ENCODE results near the gene NEB.
"Not testable (repeated sequence)": the region's sequence is repeated elsewhere in the genome, so short reads cannot be mapped to it uniquely, and the experiment has no call there.

Gene NEB

DNA sequence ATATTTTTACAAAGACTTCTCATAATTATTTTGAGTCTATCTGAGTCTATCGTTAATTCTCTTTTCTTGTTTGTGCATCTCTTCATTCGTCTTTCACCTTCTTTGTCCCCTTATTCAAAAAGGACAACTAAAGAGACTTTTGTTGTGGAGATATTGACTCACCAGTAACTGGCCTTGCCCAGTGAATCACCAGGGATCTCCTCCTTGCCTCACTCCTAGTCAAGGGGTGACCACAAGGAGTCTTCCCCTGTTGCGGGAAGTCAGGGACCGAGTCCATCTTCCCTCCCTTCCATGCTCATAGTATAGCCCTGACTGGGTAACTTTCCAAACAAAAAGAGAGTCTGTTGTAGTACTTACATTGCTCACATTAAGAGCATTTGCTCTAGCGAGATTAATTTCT lies 158.9 kb downstream of the NEB start:
- peak; percentile 3 for DNase-seq (ENCODE audit: low read depth, low spot score)
- no peak overlapping the region for H3K27ac ChIP-seq

- no peak overlapping the region for H3K27ac ChIP-seq
- DNase-seq (ENCODE audit: low read depth, low spot score): no peak
Measured at GRCh38 chr2:151570191-151570590, 164.1 kb downstream of the NEB start.

- no peak overlapping the region for H3K27ac ChIP-seq
- no peak for DNase-seq (ENCODE audit: low read depth, low spot score)
Measured at GRCh38 chr2:151569167-151569566, 165.1 kb downstream of the NEB start.

DNA sequence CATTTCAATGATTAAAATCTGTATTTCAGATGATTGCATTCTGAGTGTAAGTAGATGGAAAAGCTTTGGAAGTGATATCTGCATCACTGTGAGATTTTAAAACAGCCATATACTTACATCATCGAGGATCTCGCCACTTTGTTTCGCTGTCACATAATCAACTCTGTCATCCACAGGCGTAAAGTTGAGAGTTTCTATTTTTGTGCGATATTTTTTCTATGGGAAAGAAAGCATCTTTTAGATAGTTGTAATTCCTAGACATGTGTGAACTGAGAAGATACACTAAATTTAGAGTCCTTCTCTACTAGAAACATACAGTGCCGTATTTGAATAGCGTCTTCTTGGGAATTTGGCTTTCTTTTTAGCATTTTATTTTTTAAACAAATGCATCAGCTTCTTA lies 165.8 kb downstream of the NEB start:
- DNase-seq (ENCODE audit: low read depth, low spot score): no peak
- H3K27ac ChIP-seq: no peak overlapping the region

DNA sequence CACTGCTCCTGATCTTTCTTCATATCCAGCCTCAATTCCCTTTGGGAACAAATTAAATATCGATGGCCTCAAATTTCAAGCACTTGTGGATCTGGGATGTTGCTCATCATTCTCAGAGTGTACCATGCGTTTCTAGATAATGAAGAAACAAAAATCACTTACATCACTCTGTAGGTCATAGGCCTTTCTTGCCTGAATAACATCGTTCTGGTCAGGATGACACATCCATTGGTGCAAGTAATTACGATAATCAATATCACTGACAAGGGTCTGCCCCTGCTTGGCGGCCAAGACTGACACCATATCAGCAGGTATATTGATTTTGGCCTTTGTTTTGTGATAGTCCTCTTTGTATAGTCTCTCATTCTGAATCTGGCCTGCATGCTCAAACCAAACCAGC lies 167.3 kb downstream of the NEB start:
- no peak overlapping the region for H3K27ac ChIP-seq
- no peak for DNase-seq (ENCODE audit: low read depth, low spot score)

GRCh38 chr2:151562398-151562797 lies 171.9 kb downstream of the NEB start:
- no peak overlapping the region for H3K27ac ChIP-seq
- DNase-seq (ENCODE audit: low read depth, low spot score): no peak

GRCh38 chr2:151560289-151560688 lies 174.0 kb downstream of the NEB start:
- H3K27ac ChIP-seq: peak overlapping the region; percentile 30
- DNase-seq (ENCODE audit: low read depth, low spot score): peak; percentile 20

DNA sequence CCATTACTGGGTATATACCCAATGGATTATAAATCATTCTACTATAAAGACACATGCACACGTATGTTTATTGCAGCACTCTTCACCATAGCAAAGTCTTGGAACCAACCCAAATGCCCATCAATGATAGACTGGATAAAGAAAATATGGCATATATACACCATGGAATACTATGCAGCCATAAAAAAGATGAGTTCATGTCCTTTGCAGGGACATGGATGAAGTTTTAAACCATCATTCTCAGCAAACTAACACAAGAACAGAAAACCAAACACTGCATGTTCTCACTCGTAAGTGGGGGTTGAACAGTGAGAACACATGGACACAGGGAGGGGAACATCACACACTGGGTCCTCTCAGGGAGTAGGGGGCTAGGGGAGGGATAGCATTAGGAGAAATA lies 174.8 kb downstream of the NEB start:
- not testable (repeated sequence) for DNase-seq (ENCODE audit: low read depth, low spot score); H3K27ac ChIP-seq

- H3K27ac ChIP-seq; DNase-seq (ENCODE audit: low read depth, low spot score): not testable (repeated sequence)
Measured at GRCh38 chr2:151557883-151558282, 176.4 kb downstream of the NEB start.

GRCh38 chr2:151556121-151556520 lies 178.2 kb downstream of the NEB start:
- no peak overlapping the region for H3K27ac ChIP-seq
- DNase-seq (ENCODE audit: low read depth, low spot score): no peak

- no peak overlapping the region for H3K27ac ChIP-seq
- DNase-seq (ENCODE audit: low read depth, low spot score): no peak
Measured at GRCh38 chr2:151552287-151552686, 182.0 kb downstream of the NEB start.

- DNase-seq (ENCODE audit: low read depth, low spot score): no peak
- H3K27ac ChIP-seq: no peak overlapping the region
Measured at GRCh38 chr2:151551556-151551955, 182.7 kb downstream of the NEB start.

- no peak overlapping the region for H3K27ac ChIP-seq
- DNase-seq (ENCODE audit: low read depth, low spot score): no peak
Measured at GRCh38 chr2:151549191-151549590, 185.1 kb downstream of the NEB start.

- no peak for DNase-seq (ENCODE audit: low read depth, low spot score)
- H3K27ac ChIP-seq: no peak overlapping the region
Measured at GRCh38 chr2:151544449-151544848, 189.8 kb downstream of the NEB start.

DNA sequence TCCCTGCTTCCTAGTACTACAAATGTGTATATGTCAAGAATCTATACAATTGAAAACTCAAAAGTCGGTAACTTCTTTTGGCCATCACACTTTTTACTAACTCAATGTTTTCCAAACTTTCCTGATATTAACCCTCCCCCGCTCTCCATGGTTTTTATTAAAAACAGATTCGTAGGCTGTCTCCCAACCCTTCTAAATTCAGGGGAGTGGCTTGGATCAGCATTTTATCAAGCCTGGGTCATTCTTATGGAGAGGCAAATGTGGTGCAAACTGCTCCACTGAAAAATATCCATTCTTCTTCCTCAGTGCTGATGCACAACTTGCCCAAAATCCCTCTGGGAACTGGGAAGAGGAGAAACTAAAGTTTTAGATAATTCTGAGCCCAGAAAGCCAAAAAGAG lies 190.4 kb downstream of the NEB start:
- H3K27ac ChIP-seq: no peak overlapping the region
- DNase-seq (ENCODE audit: low read depth, low spot score): no peak

DNA sequence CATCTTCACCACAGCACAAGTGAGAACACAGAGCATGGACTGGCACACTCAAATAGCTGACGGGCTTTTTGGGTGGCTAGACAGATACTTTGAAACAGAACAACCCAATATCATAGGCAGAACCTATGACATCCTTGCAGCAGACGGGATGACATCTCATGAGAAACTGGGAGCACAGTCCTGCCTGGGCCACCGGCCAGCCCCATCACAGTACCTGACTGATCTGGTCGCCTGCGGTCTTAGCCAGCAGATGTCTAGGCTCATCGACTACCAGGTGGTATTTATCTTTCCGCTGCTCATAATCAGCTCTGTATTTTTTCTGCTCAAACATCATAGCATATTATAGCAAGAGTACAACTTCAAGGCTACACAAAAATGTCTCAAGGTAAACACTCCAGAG lies 200.3 kb downstream of the NEB start:
- DNase-seq (ENCODE audit: low read depth, low spot score): no peak
- H3K27ac ChIP-seq: no peak overlapping the region

GRCh38 chr2:151533127-151533526 lies 201.1 kb downstream of the NEB start:
- DNase-seq (ENCODE audit: low read depth, low spot score): no peak
- H3K27ac ChIP-seq: no peak overlapping the region

DNA sequence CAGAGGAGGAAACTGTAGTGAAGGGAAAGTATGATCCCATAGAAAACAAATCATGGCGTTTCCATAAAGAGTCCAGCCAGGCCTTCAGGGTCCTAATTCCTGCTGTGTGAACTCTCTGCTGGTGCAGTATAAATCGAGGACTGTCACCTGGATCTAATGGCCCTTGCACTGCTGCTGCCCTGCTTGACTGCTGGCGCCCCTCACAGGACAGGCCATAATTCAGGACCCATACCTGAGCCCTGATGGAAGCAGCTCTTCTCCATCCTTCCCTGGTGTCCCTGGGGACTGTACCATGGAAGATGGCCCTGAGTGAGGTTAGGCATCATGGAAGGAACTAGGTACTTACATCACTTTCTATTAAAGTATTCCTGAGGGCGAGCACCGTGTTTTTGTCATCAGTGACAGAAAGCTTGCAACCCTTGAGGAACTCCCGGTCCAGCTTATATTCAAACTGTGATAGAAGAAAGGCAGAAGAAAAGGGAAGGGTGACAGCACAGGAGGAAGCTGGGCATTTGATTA lies 207.6 kb downstream of the NEB start:
- no peak for DNase-seq (ENCODE audit: low read depth, low spot score)
- H3K27ac ChIP-seq: no peak overlapping the region

DNA sequence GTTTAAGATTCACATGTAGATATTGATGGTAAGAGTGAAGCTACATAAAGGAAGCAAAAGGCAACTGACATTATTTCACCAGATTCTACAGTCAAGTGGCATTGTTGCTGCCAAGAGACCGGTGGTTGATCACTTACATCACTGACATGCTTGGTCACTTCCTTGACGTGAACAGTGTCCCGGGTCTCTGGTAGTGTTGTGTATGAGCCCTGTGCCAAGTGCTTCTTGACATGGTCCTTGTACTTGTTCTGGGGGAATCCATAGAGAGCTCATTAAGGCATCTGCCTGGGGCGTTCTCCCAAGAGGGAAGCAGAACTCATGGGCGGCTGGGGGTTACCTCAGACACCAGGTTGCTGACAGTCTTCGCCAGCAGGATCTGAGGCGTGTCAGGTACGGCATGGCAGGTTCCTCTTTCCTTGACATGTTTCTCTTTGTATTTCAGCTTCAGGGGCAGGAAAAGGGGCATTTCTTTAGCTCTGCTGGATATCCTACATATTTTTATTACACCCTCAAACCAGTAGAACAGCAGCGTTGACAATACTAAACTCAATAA lies 208.4 kb downstream of the NEB start:
- H3K27ac ChIP-seq: no peak overlapping the region
- no peak for DNase-seq (ENCODE audit: low read depth, low spot score)

DNA sequence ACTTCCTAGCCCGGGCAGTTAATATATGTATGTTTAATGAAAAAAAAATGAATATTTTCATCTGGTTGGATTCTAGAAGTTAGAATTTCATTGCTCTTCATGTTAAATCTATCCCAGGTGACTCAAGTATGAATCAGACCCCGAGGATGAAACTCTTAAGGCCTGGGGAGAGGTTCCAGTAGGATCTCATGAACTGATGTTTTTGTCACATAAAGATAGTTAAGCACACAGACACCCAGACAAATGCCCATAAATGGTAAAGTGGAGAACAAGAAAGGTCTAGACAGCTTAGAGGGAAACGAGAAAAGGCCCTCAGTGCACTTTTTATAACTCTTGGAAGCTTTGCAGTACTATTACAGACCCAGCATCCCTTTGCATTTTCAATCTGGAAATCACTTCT lies 210.4 kb downstream of the NEB start:
- no peak for DNase-seq (ENCODE audit: low read depth, low spot score)
- no peak overlapping the region for H3K27ac ChIP-seq

DNA sequence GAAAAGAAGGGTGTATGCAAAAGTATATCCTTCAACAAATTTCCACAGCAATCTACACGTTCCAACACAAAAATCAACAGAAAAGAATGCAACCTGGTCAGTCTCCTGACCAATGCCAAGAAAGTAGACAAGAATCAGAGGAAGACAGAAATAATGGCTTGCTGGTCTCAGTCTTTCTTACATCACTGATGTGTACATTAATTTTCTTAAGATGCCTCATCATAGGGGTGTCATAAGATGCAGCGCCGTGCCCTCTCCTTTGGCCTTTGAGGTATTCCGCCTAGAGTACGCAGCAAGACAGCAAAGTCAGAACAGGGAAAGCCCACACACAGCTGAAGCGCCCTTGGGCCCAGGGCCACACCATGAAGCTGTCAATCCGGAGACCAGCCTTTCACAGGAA lies 211.7 kb downstream of the NEB start:
- DNase-seq (ENCODE audit: low read depth, low spot score): no peak
- no peak overlapping the region for H3K27ac ChIP-seq

GRCh38 chr2:151520976-151521375 lies 213.3 kb downstream of the NEB start:
- no peak overlapping the region for H3K27ac ChIP-seq
- DNase-seq (ENCODE audit: low read depth, low spot score): no peak

DNA sequence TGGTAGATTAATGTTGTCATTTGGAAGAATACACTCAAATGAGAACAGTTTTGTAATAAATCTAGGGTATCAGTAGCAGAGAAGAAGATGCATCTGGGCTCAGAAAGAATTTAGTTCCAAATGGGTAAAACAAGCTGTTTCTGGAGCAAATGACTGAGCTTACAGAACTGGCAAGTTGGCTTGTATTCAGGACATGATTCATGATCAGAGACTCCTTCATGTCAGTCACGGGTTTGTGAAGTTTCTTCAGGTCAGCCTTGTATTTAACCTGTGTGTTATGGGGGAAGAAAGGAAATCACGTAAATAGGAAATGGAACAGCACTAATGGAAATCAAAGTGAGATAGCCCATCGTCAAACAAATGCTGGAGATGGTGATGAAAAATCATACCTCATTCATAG lies 215.5 kb downstream of the NEB start:
- H3K27ac ChIP-seq: no peak overlapping the region
- no peak for DNase-seq (ENCODE audit: low read depth, low spot score)

Data from epithelial cell of prostate (primary cell).